IMR-90 (cell line): ENCODE measurements around the gene MAP2K5. TPM values are rescaled to one million over a fixed set of nuclear protein-coding genes. Genes with fewer than 3 reads are reported as not detected.

Source experiments
- ATAC-seq: fragments of 200-7000 bp; cut with Tn5 transposase; 2 replicates; pipeline ENCODE4 v1.9.1; 2020; ENCODE audit warnings: low read depth, mild to moderate bottlenecking, moderate library complexity
- BruUV-seq: library from RNA; stranded (reverse); fragments of 400-500 nt; replicated peaks from 2 replicates; lab custom pipeline; 2021; lab: Mats Ljungman, UMichigan
- CTCF ChIA-PET: fragments of 300-600 bp; formaldehyde crosslinking; extraction: SDS; loops from one replicate; lab custom pipeline; 2021; ENCODE audit warnings: antibody characterized with exemption; lab: Yijun Ruan, JAX
- POLR2A ChIA-PET: fragments of 300-600 bp; sonication (Branson Sonifier 250); formaldehyde crosslinking; loops from one replicate; lab custom pipeline; 2022; ENCODE audit warnings: antibody characterized with exemption; ENCODE audit not compliant: unreplicated experiment; lab: Charles Lee
- DNase-seq: peaks from one replicate; pipeline ENCODE4 v3.0.0; 2013
- H2AFZ ChIP-seq: replicated peaks from 2 replicates; pipeline ENCODE3; 2013; ENCODE audit warnings: low read length, mild to moderate bottlenecking; ENCODE audit not compliant: poor library complexity
- H2AK5ac ChIP-seq: 2 replicates; pipeline ENCODE4 v1.6.1; 2013; ENCODE audit warnings: low read depth, low read length, inconsistent platforms
- H2AK9ac ChIP-seq: replicated peaks from 2 replicates; pipeline ENCODE3; 2013; ENCODE audit warnings: mild to moderate bottlenecking, low read depth, low read length, moderate library complexity; ENCODE audit not compliant: poor library complexity
- H2BK120ac ChIP-seq: 2 replicates; pipeline ENCODE4 v1.6.1; 2013; ENCODE audit warnings: low read depth, low read length, inconsistent platforms
- H2BK15ac ChIP-seq: 3 replicates; pipeline ENCODE4 v1.6.1; 2013; ENCODE audit warnings: low read depth, low read length, inconsistent platforms
- H2BK20ac ChIP-seq: 2 replicates; pipeline ENCODE4 v1.6.1; 2013; ENCODE audit warnings: low read depth, mild to moderate bottlenecking, inconsistent platforms, low read length, moderate library complexity
- H2BK5ac ChIP-seq: 2 replicates; pipeline ENCODE4 v1.6.1; 2013; ENCODE audit warnings: mild to moderate bottlenecking, low read depth, low read length, inconsistent platforms; ENCODE audit not compliant: poor library complexity, severe bottlenecking
- H3K14ac ChIP-seq: replicated peaks from 2 replicates; pipeline ENCODE4 v1.6.1; 2013; ENCODE audit warnings: low read depth, low read length, inconsistent platforms
- H3K18ac ChIP-seq: 2 replicates; pipeline ENCODE4 v1.6.1; 2013; ENCODE audit warnings: low read depth, low read length, control low read depth
- H3K23ac ChIP-seq: 2 replicates; pipeline ENCODE4 v1.6.1; 2013; ENCODE audit warnings: low read depth, low read length, inconsistent platforms
- H3K27ac ChIP-seq: 2 replicates; pipeline ENCODE4 v1.5.1; 2013; ENCODE audit warnings: mild to moderate bottlenecking, control low read depth, low read length; ENCODE audit not compliant: insufficient read depth
- H3K27me3 ChIP-seq: 2 replicates; pipeline ENCODE4 v1.6.1; 2013; ENCODE audit warnings: low read length; ENCODE audit not compliant: control insufficient read depth, insufficient read depth
- H3K36me3 ChIP-seq: 2 replicates; pipeline ENCODE4 v1.6.1; 2013; ENCODE audit warnings: low read length, mixed read lengths; ENCODE audit not compliant: control insufficient read depth, insufficient read depth
- H3K4ac ChIP-seq: 2 replicates; pipeline ENCODE4 v1.6.1; 2013; ENCODE audit warnings: low read depth, low read length, inconsistent platforms
- H3K4me1 ChIP-seq: 2 replicates; pipeline ENCODE4 v1.6.1; 2013; ENCODE audit warnings: low read length, mixed read lengths; ENCODE audit not compliant: control insufficient read depth, insufficient read depth
- H3K4me2 ChIP-seq: 2 replicates; pipeline ENCODE4 v1.6.1; 2013; ENCODE audit warnings: low read depth, mild to moderate bottlenecking, control low read depth, low read length, moderate library complexity
- H3K4me3 ChIP-seq: 2 replicates; pipeline ENCODE4 v1.5.1; 2013; ENCODE audit warnings: low read depth, mild to moderate bottlenecking, control low read depth, low read length, moderate library complexity; ENCODE audit not compliant: insufficient read depth
- H3K56ac ChIP-seq: 2 replicates; pipeline ENCODE4 v1.6.1; 2013; ENCODE audit warnings: low read length, inconsistent platforms; ENCODE audit not compliant: insufficient read depth; ENCODE audit errors: extremely low read depth
- H3K79me1 ChIP-seq, 2 experiments: 2 replicates each; pipeline ENCODE4 v1.6.1; 2013; ENCODE audit warnings: low read length in 2 of 2, inconsistent platforms in 1 of 2, low read depth in 1 of 2
- H3K9ac ChIP-seq: 2 replicates; pipeline ENCODE4 v1.6.1; 2013; ENCODE audit warnings: low read depth, low read length, control low read depth
- H3K9me1 ChIP-seq: 2 replicates; pipeline ENCODE4 v1.6.1; 2013; ENCODE audit warnings: low read length, inconsistent platforms; ENCODE audit not compliant: insufficient read depth
- H3K9me3 ChIP-seq: 2 replicates; pipeline ENCODE4 v1.6.1; 2013; ENCODE audit warnings: low read length; ENCODE audit not compliant: control insufficient read depth, insufficient read depth
- H4K20me1 ChIP-seq: 2 replicates; pipeline ENCODE4 v1.6.1; 2013; ENCODE audit warnings: low read length, inconsistent platforms; ENCODE audit not compliant: insufficient read depth
- H4K5ac ChIP-seq: 2 replicates; pipeline ENCODE4 v1.6.1; 2013; ENCODE audit warnings: mild to moderate bottlenecking, low read depth, low read length, control low read depth
- H4K8ac ChIP-seq, 2 experiments: 2 replicates each; pipeline ENCODE4 v1.6.1; 2013; ENCODE audit warnings: low read depth in 2 of 2, low read length in 2 of 2, control low read depth in 1 of 2, inconsistent platforms in 1 of 2
- H4K91ac ChIP-seq: 2 replicates; pipeline ENCODE4 v1.6.1; 2013; ENCODE audit warnings: low read depth, low read length, inconsistent platforms; ENCODE audit not compliant: insufficient read depth
- BHLHE40 ChIP-seq: fragments of 150-350 bp; IDR thresholded peaks from 2 replicates; pipeline ENCODE4 v1.6.1; 2016; ENCODE audit warnings: mild to moderate bottlenecking, low read depth, low read length
- ELK1 ChIP-seq: fragments of 150-350 bp; IDR thresholded peaks from 2 replicates; pipeline ENCODE4 v1.6.1; 2016; ENCODE audit warnings: low read depth, mild to moderate bottlenecking, low read length, moderate library complexity, borderline replicate concordance
- FOS ChIP-seq: fragments of 150-350 bp; IDR thresholded peaks from 2 replicates; pipeline ENCODE4 v1.6.1; 2016; ENCODE audit warnings: low read depth, low read length
- MAFK ChIP-seq: IDR thresholded peaks from 2 replicates; pipeline ENCODE4 v1.6.1; 2012; ENCODE audit warnings: low read depth, low read length, improper control_type of control experiment
- POLR2A ChIP-seq: IDR thresholded peaks from 2 replicates; pipeline ENCODE4 v1.6.1; 2012; ENCODE audit warnings: mild to moderate bottlenecking, low read depth, low read length
- RAD21 ChIP-seq: IDR thresholded peaks from 2 replicates; pipeline ENCODE4 v1.6.1; 2012; ENCODE audit warnings: low read length, improper control_type of control experiment
- RCOR1 ChIP-seq: IDR thresholded peaks from 2 replicates; pipeline ENCODE4 v1.6.1; 2012; ENCODE audit warnings: mild to moderate bottlenecking, low read length, improper control_type of control experiment; ENCODE audit not compliant: insufficient replicate concordance
- RFX5 ChIP-seq: IDR thresholded peaks from 2 replicates; pipeline ENCODE4 v1.8.0; 2012; ENCODE audit warnings: low read depth, mild to moderate bottlenecking, low read length, moderate library complexity
- SMC3 ChIP-seq: fragments of 150-350 bp; IDR thresholded peaks from 2 replicates; pipeline ENCODE4 v1.6.1; 2016; ENCODE audit warnings: low read depth, mild to moderate bottlenecking, antibody characterized with exemption, low read length, moderate library complexity
- WGBS, 2 experiments: methylation state at CpG; one replicate each; pipeline versions ENCODE4 v1.1.5 to v1.1.7; 2013; ENCODE audit warnings: missing lambda C conversion rate in 2 of 2; ENCODE audit not compliant: insufficient read length in 1 of 2; ENCODE audit errors: extremely low coverage in 2 of 2; 5-methylcytosine and 5-hydroxymethylcytosine counted together
- dilution Hi-C: fragments of 300-500 bp; cut with HindIII; formaldehyde crosslinking; loops from one replicate; pipeline ENCODE4 v1.14.3; 2018; ENCODE audit warnings: low sequenced_read_pairs; ENCODE audit not compliant: unreplicated experiment
- in situ Hi-C: fragments of 300-500 bp; cut with MboI; formaldehyde crosslinking; loops from 3 replicates; pipeline ENCODE4 v1.14.3; 2019; ENCODE audit warnings: low sequenced_read_pairs, inconsistent platforms, mixed read lengths
- intact Hi-C: fragments of 100-400 bp; cut with micrococcal nuclease; formaldehyde crosslinking; loops from 2 replicates; pipeline ENCODE4 v1.10.0; 2022
- polyA plus RNA-seq, 3 experiments: library from polyadenylated mRNA; depleted of rRNA; stranded (reverse); fragments of >200 nt; gene quantifications; 2 replicates each; pipeline ENCODE4 v1.2.3, GENCODE V29; 2012; ENCODE audit warnings: low replicate concordance in 1 of 3
- total RNA-seq: library from RNA; depleted of rRNA; stranded (reverse); fragments of >200 nt; gene quantifications from 2 replicates; pipeline ENCODE4 v1.2.3, GENCODE V29; 2012
- TF ChIP-seq, protein P1 (sequence below): fragments of 150-350 bp; IDR thresholded peaks from 2 replicates; pipeline ENCODE4 v1.6.1; 2017; ENCODE audit warnings: mild to moderate bottlenecking, antibody characterized with exemption, low read length, low read depth

The MAP2K5 gene
- total and polyA plus RNA-seq, 2 of the 4 experiments (the other 2 are of a cell fraction): 1.6 to 6.1 TPM

DNA sequence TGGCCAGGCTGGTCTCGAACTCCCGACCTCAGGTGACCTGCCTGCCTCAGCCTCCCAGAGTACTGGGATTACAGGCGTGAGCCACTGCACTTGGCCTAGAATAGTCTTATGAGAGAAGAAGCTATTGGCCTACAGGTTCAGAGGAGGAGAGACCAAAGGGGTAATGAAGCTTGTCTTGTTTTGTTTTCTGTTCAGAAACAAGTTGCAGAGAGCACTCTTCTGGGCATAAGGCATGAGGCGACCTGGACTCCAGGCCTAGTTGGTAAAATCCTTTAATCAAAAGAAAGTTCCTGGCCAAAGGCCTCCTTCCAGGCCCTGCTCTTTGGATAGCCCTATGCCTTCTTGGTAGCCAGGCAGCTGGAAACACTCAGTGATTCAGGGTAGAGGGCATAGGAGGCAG, 195.6 kb downstream of the MAP2K5 start:
- whole genome bisulfite sequencing, 2 experiments: no CpG with 5 or more reads among the region's 4 CpGs
- Histone ChIP-seq H3K23ac (no peak overlapping the region), H2BK5ac (no peak overlapping the region), H2BK15ac (no peak overlapping the region), H2BK120ac (no peak overlapping the region), H3K4me1 (no peaks in the 10 kb centered on the region), H4K91ac (no peak overlapping the region), H2AK9ac (no peak overlapping the region), H4K20me1 (no peaks in the 10 kb centered on the region), H3K4me2 (no peak overlapping the region), H3K18ac (no peak overlapping the region), H4K8ac (no peak overlapping the region), H3K36me3 (no peaks in the 10 kb centered on the region), H2BK20ac (no peak overlapping the region), H3K14ac (no peak overlapping the region), H3K27ac (no peak overlapping the region), H3K56ac (no peak overlapping the region), H4K5ac (no peak overlapping the region), H3K27me3 (no peaks in the 10 kb centered on the region), H3K9me3 (no peaks in the 10 kb centered on the region), H2AK5ac (no peak overlapping the region), H3K9ac (no peak overlapping the region), H3K9me1 (no peaks in the 10 kb centered on the region), H3K79me1 (no peaks in the 10 kb centered on the region), H3K4me3 (no peak overlapping the region), H3K4ac (no peak overlapping the region), H2AFZ (no peak overlapping the region)
- intact Hi-C loops: no loop called here
- dilution Hi-C loops: no loop called here
- no peak for DNase-seq
- ChIA-PET CTCF (interaction anchor here (0.6 kb wide), 1 partner anchor 568 kb away, joined by 3 read pairs; no protein-coding TSS in a partner anchor), POLR2A (no interaction called here)
- in situ Hi-C loops: no loop called here
- no peak for TF ChIP-seq FOS
- TF ChIP-seq, protein P1, sequence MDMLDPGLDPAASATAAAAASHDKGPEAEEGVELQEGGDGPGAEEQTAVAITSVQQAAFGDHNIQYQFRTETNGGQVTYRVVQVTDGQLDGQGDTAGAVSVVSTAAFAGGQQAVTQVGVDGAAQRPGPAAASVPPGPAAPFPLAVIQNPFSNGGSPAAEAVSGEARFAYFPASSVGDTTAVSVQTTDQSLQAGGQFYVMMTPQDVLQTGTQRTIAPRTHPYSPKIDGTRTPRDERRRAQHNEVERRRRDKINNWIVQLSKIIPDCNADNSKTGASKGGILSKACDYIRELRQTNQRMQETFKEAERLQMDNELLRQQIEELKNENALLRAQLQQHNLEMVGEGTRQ: no peak
- no peak for TF ChIP-seq ELK1
- no peak for TF ChIP-seq MAFK
- no peak for TF ChIP-seq POLR2A
- no peak for TF ChIP-seq RFX5
- no peak for TF ChIP-seq RCOR1
- TF ChIP-seq SMC3: no peak
- TF ChIP-seq RAD21: no peak
- no peak for TF ChIP-seq BHLHE40
- no peak for ATAC-seq
- BruUV-seq: no TSS peak
